CD14-positive monocyte (primary cell): ENCODE measurements around the gene SCAF8. TPM values are rescaled to one million over a fixed set of nuclear protein-coding genes. Genes with fewer than 3 reads are reported as not detected.
A peak's percentile ranks its signal among the peaks of the same experiment; 100 is the strongest.

Experiments used
- DNase-seq, 3 donors: peaks; one replicate each; pipeline ENCODE4 v3.0.0-alpha.2; 2011 to 2022
- H2AFZ ChIP-seq: 2 replicates; pipeline ENCODE4 v1.6.0; 2012; ENCODE audit warnings: mild to moderate bottlenecking, low read depth, low read length, inconsistent platforms; ENCODE audit not compliant: insufficient read depth, poor library complexity, severe bottlenecking
- H3K27ac ChIP-seq, 2 donors: 1 replicate in 1 of 2; 2 replicates in 1 of 2; pipeline ENCODE4 v1.5.1; 2012 to 2013; ENCODE audit warnings: low read length in 2 of 2, control low read depth in 1 of 2, inconsistent platforms in 1 of 2, low read depth in 1 of 2, mild to moderate bottlenecking in 1 of 2
- H3K27me3 ChIP-seq, 2 donors: one replicate each; pipeline versions ENCODE4 v1.6.0 to v1.6.1; 2011 to 2013; ENCODE audit warnings: low read length in 2 of 2; ENCODE audit not compliant: control insufficient read depth in 2 of 2, insufficient read depth in 2 of 2
- H3K36me3 ChIP-seq, 2 donors: replicated peaks in 1 of 2; 1 replicate in 1 of 2; 2 replicates in 1 of 2; pipeline versions ENCODE4 v1.5.1 to v1.6.1; 2012 to 2013; ENCODE audit warnings: low read length in 2 of 2, control low read depth in 1 of 2, inconsistent platforms in 1 of 2, mild to moderate bottlenecking in 1 of 2; ENCODE audit not compliant: insufficient read depth in 2 of 2, control insufficient read depth in 1 of 2
- H3K4me1 ChIP-seq, 2 donors: 1 replicate in 1 of 2; 2 replicates in 1 of 2; pipeline versions ENCODE4 v1.5.1 to v1.6.1; 2012 to 2013; ENCODE audit warnings: low read length in 2 of 2, control low read depth in 1 of 2, inconsistent platforms in 1 of 2, mild to moderate bottlenecking in 1 of 2, moderate library complexity in 1 of 2; ENCODE audit not compliant: insufficient read depth in 2 of 2, control insufficient read depth in 1 of 2
- H3K4me2 ChIP-seq: replicated peaks from 2 replicates; pipeline ENCODE3; 2012; ENCODE audit warnings: low read length, moderate library complexity, mild to moderate bottlenecking; ENCODE audit not compliant: poor library complexity, severe bottlenecking; ENCODE audit errors: extremely low read depth
- H3K4me3 ChIP-seq, 3 experiments: fragments of 200-600 bp in 1 of 3; sonication (generic) in 1 of 3; replicated peaks in 1 of 3; 1 replicate in 2 of 3; 2 replicates in 1 of 3; pipeline ENCODE4 v1.5.1; 2011 to 2013; ENCODE audit warnings: low read length in 3 of 3, mild to moderate bottlenecking in 3 of 3, control low read depth in 2 of 3, low read depth in 2 of 3, inconsistent platforms in 1 of 3, moderate library complexity in 1 of 3
- H3K79me2 ChIP-seq: 2 replicates; pipeline ENCODE4 v1.6.0; 2012; ENCODE audit warnings: mild to moderate bottlenecking, control low read depth, inconsistent platforms, low read length, moderate library complexity; ENCODE audit not compliant: insufficient read depth
- H3K9ac ChIP-seq: 2 replicates; pipeline ENCODE4 v1.6.0; 2017; ENCODE audit warnings: low read length, mild to moderate bottlenecking; ENCODE audit not compliant: insufficient read depth, poor library complexity, severe bottlenecking
- H3K9me3 ChIP-seq, 2 donors: replicated peaks in 1 of 2; 1 replicate in 1 of 2; 2 replicates in 1 of 2; pipeline versions ENCODE4 v1.5.1 to v1.6.1; 2012 to 2013; ENCODE audit warnings: low read length in 2 of 2, control low read depth in 1 of 2; ENCODE audit not compliant: control insufficient read depth in 1 of 2, insufficient read depth in 1 of 2
- H4K20me1 ChIP-seq: 2 replicates; pipeline ENCODE4 v1.6.0; 2012; ENCODE audit warnings: mild to moderate bottlenecking, low read length, control low read depth, moderate library complexity; ENCODE audit not compliant: insufficient read depth
- H3K27ac Mint-ChIP-seq, 7 donors: one replicate each; pipeline ENCODE4 v1.8.0; 2020; ENCODE audit warnings: mild to moderate bottlenecking in 7 of 7, mixed read lengths in 7 of 7, moderate library complexity in 6 of 7, inconsistent platforms in 2 of 7
- H3K27me3 Mint-ChIP-seq, 3 donors: one replicate each; pipeline ENCODE4 v1.8.0; 2021 to 2022; ENCODE audit warnings: low read depth in 3 of 3, mild to moderate bottlenecking in 3 of 3, mixed read lengths in 3 of 3, moderate library complexity in 3 of 3, inconsistent platforms in 1 of 3
- H3K36me3 Mint-ChIP-seq, 2 donors: one replicate each; pipeline ENCODE4 v1.8.0; 2020; ENCODE audit warnings: mixed read lengths in 2 of 2, inconsistent platforms in 1 of 2, mild to moderate bottlenecking in 1 of 2
- H3K4me1 Mint-ChIP-seq: one replicate; pipeline ENCODE4 v1.8.0; 2020; ENCODE audit warnings: mild to moderate bottlenecking, mixed read lengths
- H3K4me3 Mint-ChIP-seq, 2 donors: one replicate each; pipeline ENCODE4 v1.8.0; 2020; ENCODE audit warnings: mild to moderate bottlenecking in 2 of 2, mixed read lengths in 2 of 2, moderate library complexity in 1 of 2
- H3K9me3 Mint-ChIP-seq, 7 donors: one replicate each; pipeline ENCODE4 v1.8.0; 2020 to 2022; ENCODE audit warnings: mixed read lengths in 7 of 7, mild to moderate bottlenecking in 6 of 7, moderate library complexity in 6 of 7, inconsistent platforms in 2 of 7
- CTCF ChIP-seq: fragments of 200-600 bp; IDR thresholded peaks from one replicate; pipeline ENCODE4 v1.8.0; 2022; ENCODE audit warnings: antibody characterized with exemption, mild to moderate bottlenecking
- WGBS: methylation state at CpG from one replicate; pipeline ENCODE4 v1.1.5; 2013; ENCODE audit warnings: missing lambda C conversion rate; ENCODE audit not compliant: insufficient coverage; 5-methylcytosine and 5-hydroxymethylcytosine counted together
- intact Hi-C, 2 donors: fragments of 100-400 bp; cut with micrococcal nuclease; formaldehyde crosslinking; loops; one replicate each; pipeline versions ENCODE4 v1.15.0 to v1.15.1; 2023
- polyA plus RNA-seq, 3 donors: library from polyadenylated mRNA; depleted of rRNA in 1 of 3; unstranded in 2 of 3; stranded (reverse) in 1 of 3; fragments of 300-500 nt in 2 of 3; fragments of >200 nt in 1 of 3; fragmentation: Illumina TruSeq in 2 of 3; gene quantifications; 1 replicate in 2 of 3; 2 replicates in 1 of 3; pipeline ENCODE4 v1.2.3, GENCODE V29; 2012 to 2021

Gene SCAF8
- polyA plus RNA-seq, 3 donors: 2.8 to 18.5 (median 4.2) TPM

- Histone ChIP-seq H3K36me3 (no peaks in the 10 kb centered on the region), H4K20me1 (no peaks in the 10 kb centered on the region), H3K4me3 (no peak overlapping the region), H3K27ac (no peak overlapping the region), H3K4me2 (no peak overlapping the region), H3K27me3 (no peaks in the 10 kb centered on the region), H2AFZ (no peak overlapping the region), H3K79me2 (no peaks in the 10 kb centered on the region), H3K9ac (no peak overlapping the region), H3K4me1 (no peaks in the 10 kb centered on the region), H3K9me3 (no peaks in the 10 kb centered on the region)
- Mint-ChIP-seq H3K27ac (peak overlapping the region in 1 of 7 donors; percentile 11), H3K9me3 (peaks cover 0 to 2% (median 0%) of the 10 kb centered on the region in 7 donors), H3K4me3 (no peak overlapping the region), H3K27me3 (peaks cover 0 to 4% (median 1%) of the 10 kb centered on the region in 3 donors), H3K36me3 (no peaks in the 10 kb centered on the region), H3K4me1 (peaks cover 5% of the 10 kb centered on the region)
- TF ChIP-seq CTCF: no peak
- WGBS: 100% methylated on average over 1 of the region's 1 CpG
- no peak for DNase-seq
- intact Hi-C loops: no loop called here
These were observed 36.6 kb upstream of the SCAF8 start for GRCh38 chr6:154696661-154697060.

- no peak for DNase-seq
- no peak for TF ChIP-seq CTCF
- Mint-ChIP-seq H3K4me1 (peaks cover 1% of the 10 kb centered on the region), H3K36me3 (no peaks in the 10 kb centered on the region), H3K9me3 (peaks cover 0 to 2% (median 0%) of the 10 kb centered on the region in 7 donors), H3K4me3 (no peak overlapping the region), H3K27me3 (peaks cover 0 to 9% (median 3%) of the 10 kb centered on the region in 3 donors), H3K27ac (no peak overlapping the region)
- H3K27ac ChIP-seq: no peak overlapping the region
- WGBS: 86% methylated on average over 3 of the region's 4 CpGs
- H3K4me3 ChIP-seq: no peak overlapping the region
- H3K4me2 ChIP-seq: no peak overlapping the region
- no peak overlapping the region for H3K9ac ChIP-seq
- no peaks in the 10 kb centered on the region for H3K27me3 ChIP-seq
- intact Hi-C loops: no loop called here
- H3K4me1 ChIP-seq: no peaks in the 10 kb centered on the region
- no peaks in the 10 kb centered on the region for H3K79me2 ChIP-seq
- H4K20me1 ChIP-seq: no peaks in the 10 kb centered on the region
- no peaks in the 10 kb centered on the region for H3K36me3 ChIP-seq
- no peak overlapping the region for H2AFZ ChIP-seq
- H3K9me3 ChIP-seq: no peaks in the 10 kb centered on the region
These were observed 30.1 kb upstream of the SCAF8 start for GRCh38 chr6:154703124-154703523.
